Measurements from ENCODE around the gene RTN4R. TPM values are rescaled to one million over a fixed set of nuclear protein-coding genes. Genes with fewer than 3 reads are reported as not detected.

The RTN4R gene
- total and polyA plus RNA-seq, 9 of the 15 experiments (the other 6 are each of a cell fraction or from before 2014, with no cell fraction given) = 0.04 to 2.8 (median 1.4) TPM; not detected in 3

- TF ChIP-seq ZBTB40 (IDR thresholded peaks at IDR 0.05) (no peak), ZBTB40 (CRISPR knock-in tag; IDR thresholded peaks at IDR 0.05) (0 out of 2 replicates have a peak, but pooled peaks have one; percentile 16), ZNF197 (CRISPR knock-in tag; IDR thresholded peaks at IDR 0.05; ENCODE audit: low read depth) (no peak), ESRRA (IDR thresholded peaks at IDR 0.05; ENCODE audit: borderline replicate concordance, low read depth) (no peak), NONO (IDR thresholded peaks at IDR 0.05; ENCODE audit: low read depth in 2 of 2, low read length in 1 of 2) (no peak), PRMT5 (CRISPR knock-in tag; IDR thresholded peaks at IDR 0.05) (0 out of 2 replicates have a peak, but pooled peaks have one; percentile 5), ZNF584 (CRISPR knock-in tag; IDR thresholded peaks at IDR 0.05; ENCODE audit: low read depth) (no peak), GTF3C2 (IDR thresholded peaks at IDR 0.05; ENCODE audit: borderline replicate concordance, extremely low read depth, insufficient read length) (no peak), ZNF695 (CRISPR knock-in tag; IDR thresholded peaks at IDR 0.05) (0 out of 2 replicates have a peak, but pooled peaks have one; percentile 39), ID3 (CRISPR knock-in tag; IDR thresholded peaks at IDR 0.05) (no peak), ID3 (tag; IDR thresholded peaks at IDR 0.05) (no peak), JUND (IDR thresholded peaks at IDR 0.05; ENCODE audit: borderline replicate concordance, low read depth, low read length) (no peak), JUND (tag; IDR thresholded peaks at IDR 0.05; ENCODE audit: borderline replicate concordance, low read depth, low read length) (no peak)
Observed at GRCh38 chr22:20201837-20202392, 66.2 kb downstream of the RTN4R start (continued).

Data from K562 (cell line).